Endothelial cell (in vitro differentiated cells): Measurements from ENCODE around the gene OR52I2. TPM values are rescaled to one million over a fixed set of nuclear protein-coding genes. Genes with fewer than 3 reads are reported as not detected.

Experiments used
- DNase-seq: peaks from one replicate; pipeline ENCODE4 v3.0.0; 2021; ENCODE audit warnings: low spot score
- H3K27ac Mint-ChIP-seq: one replicate; pipeline ENCODE4 v1.8.0; 2021; ENCODE audit warnings: mixed read lengths, inconsistent platforms; ENCODE audit not compliant: unreplicated experiment
- H3K27me3 Mint-ChIP-seq: one replicate; pipeline ENCODE4 v1.8.0; 2021; ENCODE audit warnings: mild to moderate bottlenecking, moderate library complexity, mixed read lengths, inconsistent platforms; ENCODE audit not compliant: unreplicated experiment
- H3K36me3 Mint-ChIP-seq: one replicate; pipeline ENCODE4 v1.8.0; 2021; ENCODE audit warnings: mild to moderate bottlenecking, low read depth, mixed read lengths, inconsistent platforms; ENCODE audit not compliant: unreplicated experiment
- H3K4me1 Mint-ChIP-seq: one replicate; pipeline ENCODE4 v1.8.0; 2021; ENCODE audit warnings: mild to moderate bottlenecking, mixed read lengths, inconsistent platforms; ENCODE audit not compliant: unreplicated experiment
- H3K4me3 Mint-ChIP-seq: one replicate; pipeline ENCODE4 v1.8.0; 2021; ENCODE audit warnings: mild to moderate bottlenecking, mixed read lengths, inconsistent platforms; ENCODE audit not compliant: unreplicated experiment
- H3K9me3 Mint-ChIP-seq: one replicate; pipeline ENCODE4 v1.8.0; 2021; ENCODE audit warnings: mixed read lengths, inconsistent platforms; ENCODE audit not compliant: unreplicated experiment
- total RNA-seq: library from RNA; stranded (reverse); fragmentation: NEBNext Ultra II Directional; extraction: Animal tissue kit (Norgen Biotek cat#: 25700); gene quantifications from one replicate; pipeline ENCODE4 v1.2.1, GENCODE V29; 2021; ENCODE audit not compliant: unreplicated experiment
- TF ChIP-seq, protein P1 (sequence below): fragments of 200-600 bp; sonication (generic); IDR thresholded peaks from one replicate; pipeline ENCODE4 v1.5.0; 2021; ENCODE audit warnings: antibody characterized with exemption; ENCODE audit not compliant: unreplicated experiment

Gene OR52I2
- total RNA-seq, 1 donor from 2014 or later: not detected

DNA sequence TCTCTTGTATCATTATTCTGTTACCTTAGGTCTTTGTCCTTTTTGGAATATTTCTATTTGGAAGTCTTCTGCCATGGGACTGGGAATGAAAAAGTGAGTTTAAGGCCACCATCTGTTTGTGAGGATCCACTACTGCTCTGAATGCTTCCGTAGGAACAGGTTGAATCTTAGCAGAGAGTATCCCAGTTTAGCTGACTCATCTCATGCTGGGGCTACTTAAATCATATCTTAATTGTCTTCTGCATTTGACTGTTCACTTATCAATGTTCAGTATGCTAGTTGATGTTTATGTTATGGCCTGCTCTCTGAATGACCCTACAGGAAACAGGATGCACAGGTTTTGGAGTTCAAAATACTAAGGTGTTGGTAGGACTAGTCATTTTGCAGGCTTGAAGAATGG, 1.4 kb upstream of the OR52I2 start:
- TF ChIP-seq, protein P1, sequence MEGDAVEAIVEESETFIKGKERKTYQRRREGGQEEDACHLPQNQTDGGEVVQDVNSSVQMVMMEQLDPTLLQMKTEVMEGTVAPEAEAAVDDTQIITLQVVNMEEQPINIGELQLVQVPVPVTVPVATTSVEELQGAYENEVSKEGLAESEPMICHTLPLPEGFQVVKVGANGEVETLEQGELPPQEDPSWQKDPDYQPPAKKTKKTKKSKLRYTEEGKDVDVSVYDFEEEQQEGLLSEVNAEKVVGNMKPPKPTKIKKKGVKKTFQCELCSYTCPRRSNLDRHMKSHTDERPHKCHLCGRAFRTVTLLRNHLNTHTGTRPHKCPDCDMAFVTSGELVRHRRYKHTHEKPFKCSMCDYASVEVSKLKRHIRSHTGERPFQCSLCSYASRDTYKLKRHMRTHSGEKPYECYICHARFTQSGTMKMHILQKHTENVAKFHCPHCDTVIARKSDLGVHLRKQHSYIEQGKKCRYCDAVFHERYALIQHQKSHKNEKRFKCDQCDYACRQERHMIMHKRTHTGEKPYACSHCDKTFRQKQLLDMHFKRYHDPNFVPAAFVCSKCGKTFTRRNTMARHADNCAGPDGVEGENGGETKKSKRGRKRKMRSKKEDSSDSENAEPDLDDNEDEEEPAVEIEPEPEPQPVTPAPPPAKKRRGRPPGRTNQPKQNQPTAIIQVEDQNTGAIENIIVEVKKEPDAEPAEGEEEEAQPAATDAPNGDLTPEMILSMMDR: no peak
- H3K4me3 Mint-ChIP-seq: no peak overlapping the region
- H3K9me3 Mint-ChIP-seq: no peaks in the 10 kb centered on the region
- H3K4me1 Mint-ChIP-seq: peaks cover 3% of the 10 kb centered on the region
- no peak for DNase-seq
- no peaks in the 10 kb centered on the region for H3K36me3 Mint-ChIP-seq
- peaks cover 2% of the 10 kb centered on the region for H3K27me3 Mint-ChIP-seq
- H3K27ac Mint-ChIP-seq: no peak overlapping the region

DNA sequence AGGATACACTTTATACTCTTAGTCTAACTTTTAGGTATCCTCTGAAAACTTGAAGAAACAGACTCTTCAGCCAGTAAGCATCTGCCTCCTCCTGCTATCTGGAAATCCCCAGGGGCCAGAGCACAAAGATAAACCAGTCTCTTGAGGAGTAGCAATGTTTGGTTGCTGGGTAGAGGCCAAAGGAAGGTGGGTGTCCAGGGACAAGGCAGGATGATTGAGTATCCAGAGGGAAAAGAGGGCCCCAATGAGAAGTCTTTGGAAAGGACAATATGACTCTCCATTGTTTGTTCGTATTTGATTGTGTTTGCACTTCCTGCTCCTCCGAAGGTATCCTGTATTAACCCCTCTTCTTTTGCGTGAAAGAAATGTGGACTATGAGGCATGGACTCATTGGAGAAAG, 7.5 kb downstream of the OR52I2 start:
- no peaks in the 10 kb centered on the region for H3K9me3 Mint-ChIP-seq
- no peaks in the 10 kb centered on the region for H3K27me3 Mint-ChIP-seq
- H3K36me3 Mint-ChIP-seq: no peaks in the 10 kb centered on the region
- peaks cover 15% of the 10 kb centered on the region for H3K4me1 Mint-ChIP-seq
- H3K4me3 Mint-ChIP-seq: no peak overlapping the region
- no peak for DNase-seq
- TF ChIP-seq, protein P1: no peak
- H3K27ac Mint-ChIP-seq: peak overlapping the region; percentile 11

DNA sequence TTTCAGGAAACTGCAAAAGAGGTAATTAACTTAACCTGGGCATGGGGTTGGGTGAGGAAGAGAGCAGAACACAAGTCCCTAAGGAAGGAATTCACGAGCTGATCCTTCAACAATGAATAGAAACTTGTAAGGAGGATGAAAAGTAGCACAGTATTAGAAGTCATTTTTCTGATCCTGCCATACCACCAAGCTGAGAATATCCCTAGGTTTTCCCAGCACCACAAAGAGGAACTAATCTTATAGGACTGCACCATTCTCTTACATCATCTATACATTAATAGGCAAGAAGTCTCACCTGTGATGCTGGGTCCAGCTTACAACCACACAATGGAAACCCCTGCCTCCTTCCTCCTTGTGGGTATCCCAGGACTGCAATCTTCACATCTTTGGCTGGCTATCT, 12.2 kb downstream of the OR52I2 start, which contains the start of gene OR52I1:
TSS of gene OR52I1 (plus strand) at position 301 of the 400 bp plus-strand sequence. CDS start at position 301, 0 bp downstream.
- Mint-ChIP-seq H3K36me3 (no peaks in the 10 kb centered on the region), H3K27ac (no peak within 1 kb of the TSS), H3K4me3 (no peak within 1 kb of the TSS), H3K9me3 (no peaks in the 10 kb centered on the region), H3K27me3 (no peaks in the 10 kb centered on the region), H3K4me1 (peaks cover 9% of the 10 kb centered on the region)
- DNase-seq: no peak
- TF ChIP-seq, protein P1: no peak

DNA sequence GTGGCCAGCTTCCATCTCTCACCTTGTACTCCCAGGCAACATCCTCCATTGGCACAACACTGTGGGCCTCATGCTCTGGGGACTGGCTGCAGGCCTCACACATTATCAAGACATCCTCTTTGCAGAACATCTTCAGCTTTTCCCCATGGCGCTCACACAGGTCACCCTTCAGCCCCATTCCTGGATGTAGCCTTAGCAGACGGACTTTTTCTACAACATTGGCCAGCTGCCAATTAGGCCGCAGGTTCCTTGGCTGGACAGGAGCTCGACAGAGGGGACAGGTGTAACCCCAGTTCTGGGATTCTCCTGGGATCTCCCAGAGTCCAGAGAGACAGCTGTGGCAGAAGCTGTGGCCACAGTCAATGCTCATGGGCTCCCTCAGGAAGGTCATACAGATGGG, 23.5 kb downstream of the OR52I2 start:
- TF ChIP-seq, protein P1: no peak
- Mint-ChIP-seq H3K36me3 (peaks cover 26% of the 10 kb centered on the region), H3K9me3 (no peaks in the 10 kb centered on the region), H3K27me3 (peaks cover 3% of the 10 kb centered on the region), H3K27ac (no peak overlapping the region), H3K4me3 (no peak overlapping the region), H3K4me1 (peaks cover 26% of the 10 kb centered on the region)
- DNase-seq: no peak

DNA sequence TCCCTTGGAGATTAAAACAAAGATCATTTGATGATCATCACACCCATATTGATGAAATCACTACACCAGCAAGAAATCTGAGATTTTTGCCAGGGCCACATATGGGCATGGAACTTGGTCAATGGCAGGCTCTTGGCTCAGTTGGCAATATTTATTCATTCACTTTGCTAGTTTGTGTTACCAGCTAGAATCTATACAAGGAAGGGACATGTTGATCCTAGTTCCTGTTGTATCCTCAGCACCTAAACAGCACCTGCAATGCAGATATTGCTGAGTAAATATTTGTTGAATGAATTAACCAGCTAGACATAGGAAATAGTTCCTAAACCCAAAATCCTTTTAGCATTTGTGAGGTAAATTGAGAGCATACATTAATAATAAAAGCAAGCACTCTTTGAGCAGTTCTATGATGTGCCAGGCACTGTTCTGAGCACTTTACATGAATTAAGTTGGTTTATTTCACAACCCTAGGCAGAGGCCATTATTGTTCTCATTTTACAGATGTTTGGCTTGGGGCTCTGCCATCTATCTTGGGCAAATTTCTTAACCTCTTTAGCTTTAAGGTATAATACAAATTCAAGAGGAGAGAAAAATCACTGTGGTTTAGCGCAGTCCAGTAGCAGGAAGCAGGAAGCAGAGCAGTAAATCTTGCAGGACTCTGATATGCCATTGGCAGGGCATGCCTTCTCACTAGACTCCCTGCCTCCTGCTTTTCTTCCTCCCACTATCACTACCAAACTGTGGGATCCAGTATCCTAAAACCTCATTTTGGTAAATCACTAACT, 24.9 kb downstream of the OR52I2 start:
- peaks cover 31% of the 10 kb centered on the region for H3K4me1 Mint-ChIP-seq
- H3K36me3 Mint-ChIP-seq: peaks cover 15% of the 10 kb centered on the region
- peak overlapping the region; percentile 9 for H3K27ac Mint-ChIP-seq
- no peak for DNase-seq
- TF ChIP-seq, protein P1: no peak
- H3K9me3 Mint-ChIP-seq: no peaks in the 10 kb centered on the region
- H3K27me3 Mint-ChIP-seq: peaks cover 4% of the 10 kb centered on the region
- peak overlapping the region; percentile 89 for H3K4me3 Mint-ChIP-seq
